Erythroblast (primary cell): ENCODE results near the gene TSPEAR.

Source experiments
- GATA1 ChIP-seq: IDR thresholded peaks from 2 replicates; pipeline ENCODE4 v1.6.1; 2011; ENCODE audit warnings: low read depth, mild to moderate bottlenecking, control low read depth, low read length, moderate library complexity
- POLR2A ChIP-seq: IDR thresholded peaks from 2 replicates; pipeline ENCODE4 v1.6.1; 2011; ENCODE audit warnings: mild to moderate bottlenecking, low read length

DNA sequence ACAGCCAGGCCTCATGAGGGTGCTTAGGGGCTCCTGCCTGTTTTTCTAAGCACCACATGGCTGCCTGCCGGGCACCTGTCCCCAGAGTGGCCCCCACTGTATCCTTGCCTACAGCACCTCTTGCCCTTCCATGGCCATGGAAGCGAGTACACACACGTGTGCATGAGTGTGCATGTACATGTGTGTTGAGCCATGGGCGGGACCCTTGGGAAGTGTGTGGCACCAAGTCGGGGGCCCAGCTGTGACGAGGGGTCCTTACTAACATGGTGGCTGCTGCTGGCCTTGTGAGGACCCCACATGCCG, 197.2 kb downstream of the TSPEAR start:
- TF ChIP-seq POLR2A: no peak
- no peak for TF ChIP-seq GATA1
